Nephron (organoid): ENCODE data around the gene TRAPPC1.
A peak's percentile ranks its signal among the peaks of the same experiment; 100 is the strongest.

ENCODE experiments used
- H3K27ac Mint-ChIP-seq, 3 experiments: 2 replicates each; pipeline ENCODE4 v1.8.0; 2020; ENCODE audit warnings: mixed read lengths in 3 of 3, mild to moderate bottlenecking in 2 of 3, moderate library complexity in 1 of 3
- H3K27me3 Mint-ChIP-seq: 2 replicates; pipeline ENCODE4 v1.8.0; 2021; ENCODE audit warnings: low read depth, mild to moderate bottlenecking, moderate library complexity, mixed read lengths
- H3K36me3 Mint-ChIP-seq: 2 replicates; pipeline ENCODE4 v1.8.0; 2020; ENCODE audit warnings: low read depth, mixed read lengths
- H3K4me1 Mint-ChIP-seq: 2 replicates; pipeline ENCODE4 v1.8.0; 2020; ENCODE audit warnings: mixed read lengths
- H3K4me3 Mint-ChIP-seq, 3 experiments: 2 replicates each; pipeline ENCODE4 v1.8.0; 2020; ENCODE audit warnings: mild to moderate bottlenecking in 3 of 3, mixed read lengths in 3 of 3, moderate library complexity in 2 of 3
- H3K9me3 Mint-ChIP-seq: 2 replicates; pipeline ENCODE4 v1.8.0; 2020; ENCODE audit warnings: mixed read lengths
- TF ChIP-seq, protein P1 (sequence below), 3 experiments: fragments of 200-600 bp; sonication (generic); IDR thresholded peaks; one replicate each; pipeline ENCODE4 v1.5.0; 2021; ENCODE audit warnings: antibody characterized with exemption in 3 of 3; ENCODE audit not compliant: unreplicated experiment in 3 of 3

The TRAPPC1 gene

DNA sequence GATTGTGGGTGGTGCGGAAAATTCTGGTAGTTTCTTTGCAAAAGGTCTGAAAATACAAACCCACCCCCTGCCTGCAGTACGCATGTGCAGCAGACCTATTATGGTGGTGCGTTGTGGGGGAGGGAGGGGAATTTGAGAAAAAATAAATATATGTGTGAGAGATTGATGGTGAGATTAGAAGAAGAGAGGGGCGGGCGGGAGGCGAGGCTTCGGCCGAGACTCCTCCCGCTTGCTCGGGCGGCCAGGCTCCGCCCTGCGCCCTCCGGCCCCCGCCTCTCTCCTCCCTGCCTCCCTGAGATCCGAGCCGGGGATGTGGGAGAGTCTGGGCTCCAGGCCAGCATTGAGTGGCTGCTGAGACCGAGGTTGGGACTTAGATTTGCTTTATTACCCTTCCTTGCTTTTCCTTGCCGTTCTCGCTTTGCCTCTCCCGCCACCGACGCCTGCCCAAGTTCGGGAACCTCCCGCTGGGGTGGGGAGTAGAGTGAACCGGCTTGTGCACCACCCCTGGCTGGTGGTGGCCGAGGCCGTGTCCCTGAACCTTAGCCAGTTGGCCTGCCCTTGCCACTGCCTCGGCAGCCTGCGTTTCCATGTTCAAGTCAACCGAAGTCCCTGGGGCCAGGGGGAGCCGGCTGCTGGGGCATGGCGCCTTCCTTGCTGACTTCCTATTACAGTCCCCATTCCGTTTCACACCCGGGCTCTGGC lies 44.1 kb downstream of the TRAPPC1 start:
- no peak overlapping the region for H3K4me3 Mint-ChIP-seq
- peaks cover 6% of the 10 kb centered on the region for H3K4me1 Mint-ChIP-seq
- TF ChIP-seq, protein P1, sequence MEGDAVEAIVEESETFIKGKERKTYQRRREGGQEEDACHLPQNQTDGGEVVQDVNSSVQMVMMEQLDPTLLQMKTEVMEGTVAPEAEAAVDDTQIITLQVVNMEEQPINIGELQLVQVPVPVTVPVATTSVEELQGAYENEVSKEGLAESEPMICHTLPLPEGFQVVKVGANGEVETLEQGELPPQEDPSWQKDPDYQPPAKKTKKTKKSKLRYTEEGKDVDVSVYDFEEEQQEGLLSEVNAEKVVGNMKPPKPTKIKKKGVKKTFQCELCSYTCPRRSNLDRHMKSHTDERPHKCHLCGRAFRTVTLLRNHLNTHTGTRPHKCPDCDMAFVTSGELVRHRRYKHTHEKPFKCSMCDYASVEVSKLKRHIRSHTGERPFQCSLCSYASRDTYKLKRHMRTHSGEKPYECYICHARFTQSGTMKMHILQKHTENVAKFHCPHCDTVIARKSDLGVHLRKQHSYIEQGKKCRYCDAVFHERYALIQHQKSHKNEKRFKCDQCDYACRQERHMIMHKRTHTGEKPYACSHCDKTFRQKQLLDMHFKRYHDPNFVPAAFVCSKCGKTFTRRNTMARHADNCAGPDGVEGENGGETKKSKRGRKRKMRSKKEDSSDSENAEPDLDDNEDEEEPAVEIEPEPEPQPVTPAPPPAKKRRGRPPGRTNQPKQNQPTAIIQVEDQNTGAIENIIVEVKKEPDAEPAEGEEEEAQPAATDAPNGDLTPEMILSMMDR (IDR thresholded peaks at IDR 0.05; ENCODE audit: unreplicated experiment in 3 of 3) = no peak
- no peak overlapping the region for H3K27ac Mint-ChIP-seq
- H3K9me3 Mint-ChIP-seq = no peaks in the 10 kb centered on the region
- H3K36me3 Mint-ChIP-seq = peaks cover 29% of the 10 kb centered on the region
- no peaks in the 10 kb centered on the region for H3K27me3 Mint-ChIP-seq

DNA sequence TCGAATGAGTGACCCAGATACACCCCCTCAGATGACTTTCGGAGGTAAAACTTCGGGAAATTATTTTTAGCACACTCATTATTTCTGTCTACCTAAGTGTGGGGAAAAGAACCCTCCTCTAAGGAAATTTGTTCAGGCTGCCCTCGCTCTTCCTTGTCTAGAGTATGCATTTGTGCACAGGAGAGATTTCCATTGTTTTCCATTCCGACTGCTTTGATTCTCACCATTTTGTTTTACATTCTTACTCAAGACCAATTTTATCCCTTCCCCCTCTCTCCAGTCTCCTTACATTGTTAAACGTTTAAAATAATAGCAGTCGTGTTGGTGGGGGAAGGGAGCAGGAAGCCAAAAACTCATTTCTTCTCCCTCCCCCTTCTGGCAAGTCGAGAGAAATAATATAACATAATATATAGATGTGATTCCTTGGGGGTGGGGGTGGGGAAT lies 44.7 kb downstream of the TRAPPC1 start:
- no peaks in the 10 kb centered on the region for H3K27me3 Mint-ChIP-seq
- peaks cover 3% of the 10 kb centered on the region for H3K4me1 Mint-ChIP-seq
- H3K36me3 Mint-ChIP-seq = peaks cover 27% of the 10 kb centered on the region
- H3K27ac Mint-ChIP-seq = no peak overlapping the region
- TF ChIP-seq, protein P1 (IDR thresholded peaks at IDR 0.05; ENCODE audit: unreplicated experiment in 3 of 3) = no peak
- no peak overlapping the region for H3K4me3 Mint-ChIP-seq
- H3K9me3 Mint-ChIP-seq = no peaks in the 10 kb centered on the region

DNA sequence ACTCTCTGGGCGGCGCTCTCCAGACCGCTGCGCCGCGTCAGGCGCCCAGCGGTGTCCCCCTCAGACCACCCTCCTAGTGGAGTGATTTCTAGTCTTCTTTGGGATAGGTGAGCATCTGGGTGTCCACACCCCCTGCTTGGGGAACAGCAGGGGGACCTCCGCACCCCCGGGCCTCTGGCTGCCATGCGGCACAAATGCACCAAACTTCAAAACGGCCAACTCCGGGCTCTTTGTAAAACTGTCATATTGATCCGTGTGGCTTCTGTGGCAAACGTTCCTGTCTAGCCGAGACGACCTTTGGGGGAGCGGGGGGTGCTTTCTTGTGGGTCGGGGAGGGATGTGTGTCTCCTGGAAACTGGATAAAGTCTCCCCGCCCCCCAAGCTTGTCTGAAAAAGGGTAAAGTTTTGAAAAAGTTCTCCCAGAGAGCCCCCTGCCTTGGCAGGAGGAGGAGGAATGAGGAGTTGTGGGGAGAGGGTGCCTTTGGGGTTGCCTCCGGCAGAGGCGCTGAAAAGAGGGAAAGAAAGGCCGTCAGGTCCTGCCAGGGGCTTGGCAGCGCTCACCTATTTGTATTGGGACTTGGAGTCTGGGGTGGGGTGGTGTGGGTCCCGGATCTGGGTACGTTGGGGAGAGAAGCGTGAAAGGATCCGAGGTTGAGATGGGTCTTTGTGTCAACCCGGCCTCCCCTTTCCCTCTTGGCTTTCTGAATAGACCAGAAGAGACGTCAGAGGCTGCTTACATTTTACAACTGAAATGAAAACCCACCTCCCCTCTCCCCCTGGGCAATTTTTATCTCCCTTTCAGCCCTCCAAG lies 45.3 kb downstream of the TRAPPC1 start:
- no peak overlapping the region for H3K4me3 Mint-ChIP-seq
- no peaks in the 10 kb centered on the region for H3K27me3 Mint-ChIP-seq
- no peak overlapping the region for H3K27ac Mint-ChIP-seq
- H3K4me1 Mint-ChIP-seq = no peaks in the 10 kb centered on the region
- H3K36me3 Mint-ChIP-seq = peaks cover 22% of the 10 kb centered on the region
- TF ChIP-seq, protein P1 (IDR thresholded peaks at IDR 0.05; ENCODE audit: unreplicated experiment in 3 of 3) = peak in 1 of 3 experiments; percentile 21
- H3K9me3 Mint-ChIP-seq = no peaks in the 10 kb centered on the region

DNA sequence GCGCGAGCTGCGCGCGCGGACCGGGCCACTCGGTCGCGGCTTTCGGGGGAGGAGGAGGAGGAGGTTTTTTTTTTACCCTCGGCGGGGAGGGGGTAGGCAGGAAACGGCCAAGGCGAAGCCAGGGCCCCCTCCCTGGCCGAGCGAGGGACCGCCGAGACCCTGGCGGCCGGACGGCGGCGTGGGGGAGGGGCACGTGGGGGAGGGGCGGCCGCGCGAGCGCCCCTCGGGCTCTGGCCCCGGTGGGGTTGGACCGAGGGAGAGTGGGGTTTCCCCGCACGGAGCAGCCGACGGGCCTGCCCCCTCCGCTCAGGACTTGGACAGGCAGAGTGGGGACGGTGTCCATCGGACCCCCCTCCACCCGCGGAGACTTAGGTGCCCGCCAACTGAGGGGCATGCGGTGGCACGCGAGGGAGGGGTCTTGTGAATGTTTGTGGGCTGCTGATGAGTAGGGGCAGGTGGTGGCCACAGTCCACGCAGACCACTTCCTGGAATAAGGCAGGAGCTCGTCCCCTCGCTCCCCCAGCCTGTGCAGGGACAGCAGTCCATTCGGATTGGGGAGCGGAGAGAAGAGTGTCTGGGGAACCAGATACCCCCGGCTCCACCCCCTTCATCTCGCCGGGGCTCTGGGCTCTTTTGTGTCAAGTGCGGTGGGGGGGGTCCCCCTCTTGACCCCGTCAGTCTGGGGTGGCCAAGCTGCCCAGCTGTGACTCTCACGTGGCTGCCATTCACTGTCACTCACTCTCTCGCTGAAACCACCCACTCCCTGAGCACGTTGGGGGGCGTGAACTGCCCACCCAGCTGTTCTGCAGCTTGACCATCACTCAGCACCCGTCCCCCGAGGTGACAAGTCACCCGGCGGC lies 46.1 kb downstream of the TRAPPC1 start:
- TF ChIP-seq, protein P1 (IDR thresholded peaks at IDR 0.05; ENCODE audit: unreplicated experiment in 3 of 3) = no peak
- no peaks in the 10 kb centered on the region for H3K4me1 Mint-ChIP-seq
- no peaks in the 10 kb centered on the region for H3K27me3 Mint-ChIP-seq
- no peak overlapping the region for H3K4me3 Mint-ChIP-seq
- H3K27ac Mint-ChIP-seq = no peak overlapping the region
- H3K9me3 Mint-ChIP-seq = no peaks in the 10 kb centered on the region
- peaks cover 14% of the 10 kb centered on the region for H3K36me3 Mint-ChIP-seq

DNA sequence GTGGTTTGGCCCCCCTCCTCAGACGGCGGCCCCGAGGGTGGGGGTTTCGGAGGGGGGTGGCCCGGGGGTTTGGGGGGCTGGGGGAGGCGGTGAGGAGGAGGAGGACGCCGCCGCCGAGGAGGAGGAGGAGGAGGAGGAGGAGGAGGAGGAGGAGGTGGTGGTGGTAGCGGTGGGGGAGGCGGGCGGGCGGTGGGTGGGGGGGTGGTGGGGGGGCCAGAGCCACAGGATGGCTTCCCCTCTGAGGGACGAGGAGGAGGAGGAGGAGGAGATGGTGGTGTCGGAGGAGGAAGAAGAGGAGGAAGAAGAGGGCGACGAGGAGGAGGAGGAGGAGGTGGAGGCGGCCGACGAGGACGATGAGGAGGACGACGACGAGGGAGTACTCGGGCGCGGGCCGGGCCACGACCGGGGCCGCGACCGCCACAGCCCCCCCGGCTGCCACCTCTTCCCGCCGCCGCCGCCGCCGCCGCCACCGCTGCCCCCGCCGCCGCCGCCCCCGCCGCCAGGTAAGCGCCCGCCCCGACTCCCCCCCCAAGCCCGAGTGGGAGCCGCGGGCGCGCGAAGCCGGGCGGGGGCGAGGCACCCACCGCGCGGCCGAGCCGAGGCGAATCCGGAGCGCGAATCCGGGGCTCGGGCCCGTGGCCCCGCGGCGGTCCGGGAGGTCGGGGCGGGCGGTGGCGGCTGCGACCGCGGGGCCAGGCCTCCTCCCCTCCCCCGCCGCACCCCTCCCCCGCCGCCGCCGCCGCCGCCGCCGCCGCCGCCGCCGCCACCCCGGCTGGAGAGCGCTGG lies 47.0 kb downstream of the TRAPPC1 start:
- Mint-ChIP-seq H3K27me3 (no peaks in the 10 kb centered on the region), H3K9me3 (no peaks in the 10 kb centered on the region), H3K4me3 (peak overlapping the region; percentile 78 to 84 (median 83)), H3K36me3 (peaks cover 6% of the 10 kb centered on the region), H3K27ac (no peak overlapping the region), H3K4me1 (no peaks in the 10 kb centered on the region)
- TF ChIP-seq, protein P1 (IDR thresholded peaks at IDR 0.05; ENCODE audit: unreplicated experiment in 3 of 3) = no peak
